HepG2 (cell line): ENCODE results near the gene SMAP2. TPM values are rescaled to one million over a fixed set of nuclear protein-coding genes. Genes with fewer than 3 reads are reported as not detected.

Experiments
- DDIT3 ChIP-seq: sonication (generic); formaldehyde crosslinking; IDR thresholded peaks from 2 replicates; pipeline ENCODE4 v1.4.0; 2020; ENCODE audit warnings: mild to moderate bottlenecking, missing genetic modification reagents
- ELF4 ChIP-seq: sonication (generic); formaldehyde crosslinking; IDR thresholded peaks from 2 replicates; pipeline ENCODE4 v1.5.0; 2020; ENCODE audit warnings: missing genetic modification reagents, mild to moderate bottlenecking, moderate library complexity, borderline replicate concordance
- FUBP1 ChIP-seq: sonication (generic); formaldehyde crosslinking; IDR thresholded peaks from 2 replicates; pipeline ENCODE4 v1.5.1; 2020; ENCODE audit warnings: missing genetic modification reagents, mild to moderate bottlenecking, borderline replicate concordance
- GFI1 ChIP-seq: sonication (generic); formaldehyde crosslinking; IDR thresholded peaks from 2 replicates; pipeline ENCODE4 v1.5.0; 2020; ENCODE audit warnings: missing genetic modification reagents, mild to moderate bottlenecking, borderline replicate concordance
- HOXA5 ChIP-seq: sonication (generic); formaldehyde crosslinking; IDR thresholded peaks from 2 replicates; pipeline ENCODE4 v1.4.0; 2020; ENCODE audit warnings: missing genetic modification reagents
- NFYB ChIP-seq: sonication (generic); formaldehyde crosslinking; IDR thresholded peaks from 2 replicates; pipeline ENCODE4 v1.4.0; 2020; ENCODE audit warnings: missing genetic modification reagents
- POGZ ChIP-seq: sonication (generic); formaldehyde crosslinking; IDR thresholded peaks from 2 replicates; pipeline ENCODE4 v1.4.0; 2020; ENCODE audit warnings: mild to moderate bottlenecking, missing genetic modification reagents
- SKIL ChIP-seq: sonication (generic); formaldehyde crosslinking; IDR thresholded peaks from 2 replicates; pipeline ENCODE4 v1.8.0; 2022; ENCODE audit warnings: missing genetic modification reagents, mild to moderate bottlenecking, moderate library complexity, borderline replicate concordance
- ZBTB39 ChIP-seq: sonication (generic); formaldehyde crosslinking; IDR thresholded peaks from 2 replicates; pipeline ENCODE4 v1.5.0; 2020; ENCODE audit warnings: missing genetic modification reagents
- ZBTB43 ChIP-seq: sonication (generic); formaldehyde crosslinking; conservative IDR thresholded peaks from 2 replicates; pipeline ENCODE4 v1.4.0; 2020; ENCODE audit warnings: missing genetic modification reagents
- ZFP36 ChIP-seq: fragments of 150-350 bp; IDR thresholded peaks from 2 replicates; pipeline ENCODE4 v1.6.1; 2018; ENCODE audit warnings: borderline replicate concordance, low read length, low read depth; ENCODE audit not compliant: partially characterized antibody
- ZFP36L1 ChIP-seq: sonication (generic); formaldehyde crosslinking; IDR thresholded peaks from 2 replicates; pipeline ENCODE4 v1.8.0; 2022; ENCODE audit warnings: mild to moderate bottlenecking, missing genetic modification reagents, moderate library complexity
- ZNF275 ChIP-seq: sonication (generic); formaldehyde crosslinking; IDR thresholded peaks from 2 replicates; pipeline ENCODE4 v1.8.0; 2022; ENCODE audit warnings: missing genetic modification reagents, mild to moderate bottlenecking, inconsistent platforms, borderline replicate concordance
- ZNF3 ChIP-seq: IDR thresholded peaks from 2 replicates; pipeline ENCODE4 v1.7.0; 2017; ENCODE audit warnings: inconsistent platforms
- ZSCAN21 ChIP-seq: sonication (generic); formaldehyde crosslinking; IDR thresholded peaks from 2 replicates; pipeline ENCODE4 v1.8.0; 2022; ENCODE audit warnings: mild to moderate bottlenecking, missing genetic modification reagents, moderate library complexity, borderline replicate concordance
- polyA plus RNA-seq, 8 experiments: library from polyadenylated mRNA; depleted of rRNA in 3 of 8; stranded (reverse) in 7 of 8; unstranded in 1 of 8; fragments of >200 nt; fragmentation: Illumina TruSeq in 4 of 8; extraction: Trizol in 4 of 8; gene quantifications; 2 replicates each; pipeline versions ENCODE4 v1.2.1 to v1.2.3, GENCODE V29; 2011 to 2016; ENCODE audit warnings: low read depth in 4 of 8, missing spikeins in 1 of 8, mixed read lengths in 1 of 8; ENCODE audit not compliant: insufficient read depth in 1 of 8
- total RNA-seq, 5 experiments: library from RNA; depleted of rRNA; stranded (reverse); fragments of >200 nt; fragmentation: Illumina TruSeq; extraction: Trizol; gene quantifications; 2 replicates each; pipeline ENCODE4 v1.2.3, GENCODE V29; 2016; ENCODE audit warnings: low read depth in 1 of 5

Gene SMAP2
- total and polyA plus RNA-seq, 2 of the 13 experiments (the other 11 are each of a cell fraction or from before 2014, with no cell fraction given) = 19.0 to 22.3 TPM

- TF ChIP-seq ZNF275 (CRISPR knock-in tag) (peak; percentile 73; the same call in 1 of the 2 replicates), SKIL (CRISPR knock-in tag) (peak; percentile 93), ZFP36L1 (CRISPR knock-in tag) (peak; percentile 93), ZBTB39 (CRISPR knock-in tag) (peak; percentile 76; the same call in 1 of the 2 replicates), DDIT3 (CRISPR knock-in tag) (no peak), ZNF3 (CRISPR knock-in tag) (peak; percentile 80; the same call in 1 of the 2 replicates), FUBP1 (CRISPR knock-in tag) (no peak), ZSCAN21 (CRISPR knock-in tag) (peak; percentile 57; the same call in 1 of the 2 replicates), NFYB (peak; percentile 69), GFI1 (CRISPR knock-in tag) (peak; percentile 70; the same call in 1 of the 2 replicates), POGZ (peak; percentile 87), HOXA5 (CRISPR knock-in tag) (0 out of 2 replicates have a peak, but pooled peaks have one; percentile 53), ELF4 (CRISPR knock-in tag) (peak; percentile 46; the same call in 1 of the 2 replicates), ZBTB43 (CRISPR knock-in tag) (peak; percentile 93), ZFP36 (no peak)
These were observed 48.2 kb downstream of the SMAP2 start (continued) for GRCh38 chr1:40421431-40422384.
